KMS-11 (cell line): ENCODE data around the gene MRPS31.
"Not testable (repeated sequence)": the region's sequence is repeated elsewhere in the genome, so short reads cannot be mapped to it uniquely, and the experiment has no call there.

ENCODE experiments used
- H2AFZ ChIP-seq: fragments of 200-600 bp; sonication (generic); 2 replicates; pipeline ENCODE4 v1.6.1; 2016; ENCODE audit warnings: antibody characterized with exemption, mixed run types, low read depth
- H3K27ac ChIP-seq: fragments of 200-600 bp; sonication (generic); 2 replicates; pipeline ENCODE4 v1.6.1; 2016; ENCODE audit warnings: mild to moderate bottlenecking, mixed run types
- H3K27me3 ChIP-seq: fragments of 200-600 bp; sonication (generic); 2 replicates; pipeline ENCODE4 v1.6.1; 2017; ENCODE audit warnings: mild to moderate bottlenecking, low read depth, mixed run types, moderate library complexity; ENCODE audit not compliant: insufficient read depth
- H3K36me3 ChIP-seq: fragments of 200-600 bp; sonication (generic); 2 replicates; pipeline ENCODE4 v1.6.1; 2017; ENCODE audit warnings: mild to moderate bottlenecking, mixed run types; ENCODE audit not compliant: insufficient read depth
- H3K4me1 ChIP-seq: fragments of 200-600 bp; sonication (generic); 2 replicates; pipeline ENCODE4 v1.6.1; 2016; ENCODE audit warnings: mild to moderate bottlenecking, low read depth, mixed run types; ENCODE audit not compliant: poor library complexity, severe bottlenecking
- H3K4me2 ChIP-seq: fragments of 200-600 bp; sonication (generic); 2 replicates; pipeline ENCODE4 v1.7.0; 2016; ENCODE audit warnings: mild to moderate bottlenecking, mixed run types
- H3K4me3 ChIP-seq: fragments of 200-600 bp; sonication (generic); IDR thresholded peaks from 2 replicates; pipeline ENCODE4 v1.6.1; 2017; ENCODE audit warnings: low read depth, low read length, mixed read lengths; ENCODE audit not compliant: insufficient read depth
- H3K79me2 ChIP-seq: fragments of 200-600 bp; sonication (generic); 2 replicates; pipeline ENCODE4 v1.6.1; 2016; ENCODE audit warnings: low read depth, mixed run types; ENCODE audit not compliant: insufficient read depth
- H3K9ac ChIP-seq: fragments of 200-600 bp; sonication (generic); 2 replicates; pipeline ENCODE4 v1.6.1; 2016; ENCODE audit warnings: mild to moderate bottlenecking, mixed run types
- H4K20me1 ChIP-seq: fragments of 200-600 bp; sonication (generic); 2 replicates; pipeline ENCODE4 v1.6.1; 2016; ENCODE audit warnings: mild to moderate bottlenecking, mixed run types; ENCODE audit not compliant: insufficient read depth
- CTCF ChIP-seq: fragments of 200-600 bp; sonication (generic); conservative IDR thresholded peaks from 2 replicates; pipeline ENCODE4 v1.6.1; 2017; ENCODE audit warnings: low read depth, mild to moderate bottlenecking, antibody characterized with exemption, low read length, moderate library complexity, mixed read lengths

The MRPS31 gene

DNA sequence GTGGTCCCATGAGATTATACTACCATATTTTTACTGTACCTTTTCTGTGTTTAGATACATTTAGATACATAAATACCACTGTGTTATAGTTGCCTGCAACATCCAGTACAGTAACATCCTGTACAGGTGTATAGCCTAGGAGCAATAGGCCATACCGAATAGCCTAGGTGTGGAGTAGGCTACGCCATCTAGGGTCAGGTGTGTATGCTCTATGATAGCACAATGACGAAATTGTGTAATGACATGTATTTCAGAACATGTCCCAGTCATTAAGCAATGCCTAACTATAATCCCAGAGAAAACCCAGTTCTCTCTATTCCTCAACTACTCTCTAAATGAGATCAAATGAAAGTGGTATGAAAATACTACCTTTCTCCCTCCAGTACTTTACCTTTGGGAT, 22.3 kb upstream of the MRPS31 start:
- peaks cover 42% of the 10 kb centered on the region for H3K4me1 ChIP-seq
- no peaks in the 10 kb centered on the region for H3K36me3 ChIP-seq
- peak overlapping the region; percentile 78 for H3K4me2 ChIP-seq
- H2AFZ ChIP-seq, result no peak overlapping the region
- H3K27me3 ChIP-seq, result no peaks in the 10 kb centered on the region
- no peak for TF ChIP-seq CTCF
- no peak overlapping the region for H3K4me3 ChIP-seq
- H3K9ac ChIP-seq, result no peak overlapping the region
- peaks cover 52% of the 10 kb centered on the region; the same call in 1 of the 2 replicates for H3K79me2 ChIP-seq
- H3K27ac ChIP-seq, result peak overlapping the region; percentile 64; the same call in 1 of the 2 replicates
- no peaks in the 10 kb centered on the region for H4K20me1 ChIP-seq

DNA sequence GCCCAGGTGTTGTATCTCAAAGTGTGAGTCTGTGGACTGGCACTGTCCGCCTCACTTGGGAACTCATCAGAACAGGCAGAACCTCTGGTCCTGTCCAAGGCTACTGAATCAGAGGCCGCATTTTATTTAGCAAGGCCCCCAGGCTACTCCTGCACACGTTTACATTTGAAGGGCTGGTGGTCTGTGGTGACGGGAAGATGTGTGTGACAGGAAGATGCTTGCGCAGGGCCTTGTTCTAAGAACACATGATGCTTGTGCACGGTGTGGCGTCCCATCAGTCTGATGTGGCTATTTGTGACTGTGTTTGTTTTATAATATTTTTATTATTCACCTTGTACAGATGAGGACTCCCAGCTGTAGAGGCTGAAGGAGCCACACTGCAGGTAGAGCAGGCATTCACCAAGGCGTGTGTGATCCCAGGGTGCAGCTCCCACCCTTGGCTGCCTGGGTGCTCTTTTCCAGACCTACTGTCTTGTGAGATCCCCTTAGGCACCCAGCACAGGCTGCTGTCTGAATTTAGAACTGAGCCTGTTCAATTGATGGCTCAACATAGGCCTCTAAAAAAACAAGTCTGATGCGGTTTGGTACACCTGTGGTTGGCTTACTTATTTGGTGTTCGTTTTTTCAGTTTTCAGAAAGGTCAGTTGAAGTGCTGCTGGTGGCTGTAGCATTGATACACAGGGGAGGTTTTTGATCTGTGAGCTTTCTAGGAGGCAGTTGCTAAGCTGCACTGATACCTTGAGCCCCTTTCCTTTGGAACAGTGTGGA, 21.5 kb upstream of the MRPS31 start:
- no peak for TF ChIP-seq CTCF
- Histone ChIP-seq H3K79me2 (peaks cover 45% of the 10 kb centered on the region; the same call in 1 of the 2 replicates), H3K27me3 (no peaks in the 10 kb centered on the region), H3K9ac (no peak overlapping the region), H3K4me3 (no peak overlapping the region), H2AFZ (no peak overlapping the region), H3K36me3 (no peaks in the 10 kb centered on the region), H4K20me1 (no peaks in the 10 kb centered on the region), H3K4me2 (peak overlapping the region; percentile 78), H3K27ac (peak overlapping the region; percentile 64), H3K4me1 (peaks cover 40% of the 10 kb centered on the region)

- Histone ChIP-seq H3K9ac (peak overlapping the region; percentile 79; the same call in 1 of the 2 replicates), H3K4me2 (peak overlapping the region; percentile 72), H3K27ac (peak overlapping the region; percentile 57), H3K4me3 (no peak overlapping the region), H2AFZ (peak overlapping the region; percentile 64; the same call in 1 of the 2 replicates), H4K20me1 (no peaks in the 10 kb centered on the region), H3K36me3 (no peaks in the 10 kb centered on the region), H3K79me2 (peaks cover 43% of the 10 kb centered on the region; the same call in 1 of the 2 replicates), H3K4me1 (peaks cover 40% of the 10 kb centered on the region), H3K27me3 (no peaks in the 10 kb centered on the region)
- no peak for TF ChIP-seq CTCF
These were observed 19.2 kb upstream of the MRPS31 start for GRCh38 chr13:40790154-40790616.

- Histone ChIP-seq H3K9ac (peak within 1 kb of the TSS; percentile 79; the same call in 1 of the 2 replicates), H3K4me2 (peak within 1 kb of the TSS; percentile 72), H4K20me1 (no peaks in the 10 kb centered on the region), H3K4me1 (peaks cover 40% of the 10 kb centered on the region), H3K79me2 (peaks cover 38% of the 10 kb centered on the region; the same call in 1 of the 2 replicates), H3K27me3 (no peaks in the 10 kb centered on the region), H3K36me3 (no peaks in the 10 kb centered on the region), H3K27ac (peak within 1 kb of the TSS; percentile 57), H2AFZ (peak within 1 kb of the TSS; percentile 64), H3K4me3 (no peak within 1 kb of the TSS)
- TF ChIP-seq CTCF, result no peak
These were observed 18.5 kb upstream of the MRPS31 start, which contains the start of gene SLC25A15 for GRCh38 chr13:40789275-40790153. TSS of gene SLC25A15 (plus strand) at chr13:40789611. CDS start at chr13:40793227, 3,616 bp downstream.

- peaks cover 32% of the 10 kb centered on the region for H3K4me1 ChIP-seq
- peak overlapping the region; percentile 64; the same call in 1 of the 2 replicates for H2AFZ ChIP-seq
- peaks cover 31% of the 10 kb centered on the region; the same call in 1 of the 2 replicates for H3K79me2 ChIP-seq
- not testable (repeated sequence) for H3K36me3 ChIP-seq, H3K27me3 ChIP-seq, H3K27ac ChIP-seq, H3K4me3 ChIP-seq, H4K20me1 ChIP-seq
- H3K4me2 ChIP-seq, result peak overlapping the region; percentile 59; the same call in 1 of the 2 replicates
- peak overlapping the region; percentile 79; the same call in 1 of the 2 replicates for H3K9ac ChIP-seq
These were observed 17.7 kb upstream of the MRPS31 start for GRCh38 chr13:40788540-40789274.
